ENCODE data around the gene KLHL17. TPM values are rescaled to one million over a fixed set of nuclear protein-coding genes. Genes with fewer than 3 reads are reported as not detected.

KLHL17 gene
- total and polyA plus RNA-seq, 2 donors from 2014 or later, result 6.9 to 11.5 TPM

- H3K4me1 ChIP-seq (ENCODE audit: control insufficient read depth in 2 of 3, insufficient read depth in 2 of 3, low read depth in 1 of 3, low read length in 3 of 3), result peaks cover 0 to 13% (median 3%) of the 10 kb centered on the region in 3 donors
- DNase-seq (peak in 1 of 5 donors; percentile 49), FAIRE-seq (no peak)
- no peak overlapping the region for H3K4me3 ChIP-seq (ENCODE audit: low read length in 3 of 3)
- no peak for TF ChIP-seq CTCF (IDR thresholded peaks at IDR 0.05; ENCODE audit: borderline replicate concordance, extremely low read depth, insufficient read depth)
- no peaks in the 10 kb centered on the region for H3K9me3 ChIP-seq (ENCODE audit: control insufficient read depth in 2 of 3, insufficient read depth in 1 of 3, low read length in 3 of 3)
- H3K27ac ChIP-seq (ENCODE audit: low read depth in 2 of 2, low read length in 2 of 2), result no peak overlapping the region
- H3K36me3 ChIP-seq (ENCODE audit: control insufficient read depth in 2 of 3, insufficient read depth in 3 of 3, low read length in 3 of 3), result no peaks in the 10 kb centered on the region
- H3K27me3 ChIP-seq (ENCODE audit: control insufficient read depth, insufficient read depth, low read length), result no peaks in the 10 kb centered on the region
- intact Hi-C loops (cut with DNase I), result no loop called here
- no peak overlapping the region for H3K9ac ChIP-seq (ENCODE audit: low read length in 3 of 3)
These were observed 2.3 kb downstream of the KLHL17 start for GRCh38 chr1:962381-963300.

- TF ChIP-seq CTCF (IDR thresholded peaks at IDR 0.05; ENCODE audit: borderline replicate concordance, extremely low read depth, insufficient read depth), result no peak
- DNase-seq, result no peak
These were observed 2.9 kb downstream of the KLHL17 start for GRCh38 chr1:963301-963651.

GRCh38 chr1:963746-964525, 3.6 kb downstream of the KLHL17 start:
- no peak for TF ChIP-seq CTCF (IDR thresholded peaks at IDR 0.05; ENCODE audit: borderline replicate concordance, extremely low read depth, insufficient read depth)
- no peaks in the 10 kb centered on the region for H3K27me3 ChIP-seq (ENCODE audit: control insufficient read depth, insufficient read depth, low read length)
- no peak overlapping the region for H3K4me3 ChIP-seq (ENCODE audit: low read length in 3 of 3)
- DNase-seq, result no peak
- no peaks in the 10 kb centered on the region for H3K36me3 ChIP-seq (ENCODE audit: control insufficient read depth in 2 of 3, insufficient read depth in 3 of 3, low read length in 3 of 3)
- H3K9me3 ChIP-seq (ENCODE audit: control insufficient read depth in 2 of 3, insufficient read depth in 1 of 3, low read length in 3 of 3), result no peaks in the 10 kb centered on the region
- peaks cover 0 to 7% (median 0%) of the 10 kb centered on the region in 3 donors for H3K4me1 ChIP-seq (ENCODE audit: control insufficient read depth in 2 of 3, insufficient read depth in 2 of 3, low read depth in 1 of 3, low read length in 3 of 3)
- H3K9ac ChIP-seq (ENCODE audit: low read length in 3 of 3), result no peak overlapping the region
- intact Hi-C loops (cut with DNase I), result no loop called here
- no peak for FAIRE-seq
- no peak overlapping the region for H3K27ac ChIP-seq (ENCODE audit: low read depth in 2 of 2, low read length in 2 of 2)

More at GRCh38 chr1:963301-963651, 2.9 kb downstream of the KLHL17 start:
- no peak overlapping the region for H3K27ac ChIP-seq (ENCODE audit: low read depth in 2 of 2, low read length in 2 of 2)
- no peaks in the 10 kb centered on the region for H3K9me3 ChIP-seq (ENCODE audit: control insufficient read depth in 2 of 3, insufficient read depth in 1 of 3, low read length in 3 of 3)
- no peak overlapping the region for H3K9ac ChIP-seq (ENCODE audit: low read length in 3 of 3)
- H3K27me3 ChIP-seq (ENCODE audit: control insufficient read depth, insufficient read depth, low read length), result no peaks in the 10 kb centered on the region
- H3K4me1 ChIP-seq (ENCODE audit: control insufficient read depth in 2 of 3, insufficient read depth in 2 of 3, low read depth in 1 of 3, low read length in 3 of 3), result peaks cover 0 to 11% (median 3%) of the 10 kb centered on the region in 3 donors
- intact Hi-C loops (cut with DNase I), result no loop called here
- no peak for FAIRE-seq
- H3K36me3 ChIP-seq (ENCODE audit: control insufficient read depth in 2 of 3, insufficient read depth in 3 of 3, low read length in 3 of 3), result no peaks in the 10 kb centered on the region
- no peak overlapping the region for H3K4me3 ChIP-seq (ENCODE audit: low read length in 3 of 3)

Measured in kidney (tissue), 14 donors.